HepG2 (cell line): ENCODE data around the gene HCFC2. TPM values are rescaled to one million over a fixed set of nuclear protein-coding genes. Genes with fewer than 3 reads are reported as not detected.

Source experiments
- DMTF1 ChIP-seq: sonication (generic); formaldehyde crosslinking; IDR thresholded peaks from 2 replicates; pipeline ENCODE4 v1.4.0; 2020; ENCODE audit warnings: mild to moderate bottlenecking, missing genetic modification reagents
- ELF4 ChIP-seq: sonication (generic); formaldehyde crosslinking; IDR thresholded peaks from 2 replicates; pipeline ENCODE4 v1.5.0; 2020; ENCODE audit warnings: missing genetic modification reagents, mild to moderate bottlenecking, moderate library complexity, borderline replicate concordance
- GATA4 ChIP-seq: sonication (generic); IDR thresholded peaks from 2 replicates; pipeline ENCODE4 v1.6.1; 2016; ENCODE audit warnings: antibody characterized with exemption, low read depth, borderline replicate concordance
- KDM5A ChIP-seq: fragments of 200-600 bp; sonication (generic); IDR thresholded peaks from 2 replicates; pipeline ENCODE4 v1.7.0; 2018; ENCODE audit warnings: antibody characterized with exemption, mild to moderate bottlenecking, low read length, borderline replicate concordance
- KLF12 ChIP-seq: sonication (generic); formaldehyde crosslinking; IDR thresholded peaks from 2 replicates; pipeline ENCODE4 v1.4.0; 2020; ENCODE audit warnings: missing genetic modification reagents, borderline replicate concordance
- NCOA5 ChIP-seq: sonication (generic); formaldehyde crosslinking; IDR thresholded peaks from 2 replicates; pipeline ENCODE4 v1.4.0; 2020; ENCODE audit warnings: missing genetic modification reagents
- RFXAP ChIP-seq: sonication (generic); formaldehyde crosslinking; IDR thresholded peaks from 2 replicates; pipeline ENCODE4 v1.4.0; 2020; ENCODE audit warnings: missing genetic modification reagents, borderline replicate concordance
- ZFX ChIP-seq: sonication (generic); formaldehyde crosslinking; IDR thresholded peaks from 2 replicates; pipeline ENCODE4 v1.4.0; 2020; ENCODE audit warnings: mild to moderate bottlenecking, low read depth, missing genetic modification reagents, moderate library complexity
- ZNF10 ChIP-seq: sonication (generic); formaldehyde crosslinking; IDR thresholded peaks from 2 replicates; pipeline ENCODE4 v1.4.0; 2020; ENCODE audit warnings: mild to moderate bottlenecking, low read depth, missing genetic modification reagents, borderline replicate concordance
- ZNF256 ChIP-seq: sonication (generic); formaldehyde crosslinking; conservative IDR thresholded peaks from 2 replicates; pipeline ENCODE4 v1.4.0; 2020; ENCODE audit warnings: missing genetic modification reagents
- ZNF724P ChIP-seq: sonication (generic); formaldehyde crosslinking; IDR thresholded peaks from 2 replicates; pipeline ENCODE4 v1.8.0; 2022; ENCODE audit warnings: missing genetic modification reagents, borderline replicate concordance
- ZNF780A ChIP-seq: sonication (generic); formaldehyde crosslinking; IDR thresholded peaks from 2 replicates; pipeline ENCODE4 v1.8.0; 2022; ENCODE audit warnings: mild to moderate bottlenecking, missing genetic modification reagents, moderate library complexity
- ZNF878 ChIP-seq: sonication (generic); formaldehyde crosslinking; IDR thresholded peaks from 2 replicates; pipeline ENCODE4 v1.8.1; 2023; ENCODE audit warnings: mild to moderate bottlenecking, missing genetic modification reagents, moderate library complexity
- polyA plus RNA-seq, 8 experiments: library from polyadenylated mRNA; depleted of rRNA in 3 of 8; stranded (reverse) in 7 of 8; unstranded in 1 of 8; fragments of >200 nt; fragmentation: Illumina TruSeq in 4 of 8; extraction: Trizol in 4 of 8; gene quantifications; 2 replicates each; pipeline versions ENCODE4 v1.2.1 to v1.2.3, GENCODE V29; 2011 to 2016; ENCODE audit warnings: low read depth in 4 of 8, missing spikeins in 1 of 8, mixed read lengths in 1 of 8; ENCODE audit not compliant: insufficient read depth in 1 of 8
- total RNA-seq, 5 experiments: library from RNA; depleted of rRNA; stranded (reverse); fragments of >200 nt; fragmentation: Illumina TruSeq; extraction: Trizol; gene quantifications; 2 replicates each; pipeline ENCODE4 v1.2.3, GENCODE V29; 2016; ENCODE audit warnings: low read depth in 1 of 5

HCFC2 gene
- total and polyA plus RNA-seq, 2 of the 13 experiments (the other 11 are each of a cell fraction or from before 2014, with no cell fraction given), result 3.7 to 4.9 TPM

DNA sequence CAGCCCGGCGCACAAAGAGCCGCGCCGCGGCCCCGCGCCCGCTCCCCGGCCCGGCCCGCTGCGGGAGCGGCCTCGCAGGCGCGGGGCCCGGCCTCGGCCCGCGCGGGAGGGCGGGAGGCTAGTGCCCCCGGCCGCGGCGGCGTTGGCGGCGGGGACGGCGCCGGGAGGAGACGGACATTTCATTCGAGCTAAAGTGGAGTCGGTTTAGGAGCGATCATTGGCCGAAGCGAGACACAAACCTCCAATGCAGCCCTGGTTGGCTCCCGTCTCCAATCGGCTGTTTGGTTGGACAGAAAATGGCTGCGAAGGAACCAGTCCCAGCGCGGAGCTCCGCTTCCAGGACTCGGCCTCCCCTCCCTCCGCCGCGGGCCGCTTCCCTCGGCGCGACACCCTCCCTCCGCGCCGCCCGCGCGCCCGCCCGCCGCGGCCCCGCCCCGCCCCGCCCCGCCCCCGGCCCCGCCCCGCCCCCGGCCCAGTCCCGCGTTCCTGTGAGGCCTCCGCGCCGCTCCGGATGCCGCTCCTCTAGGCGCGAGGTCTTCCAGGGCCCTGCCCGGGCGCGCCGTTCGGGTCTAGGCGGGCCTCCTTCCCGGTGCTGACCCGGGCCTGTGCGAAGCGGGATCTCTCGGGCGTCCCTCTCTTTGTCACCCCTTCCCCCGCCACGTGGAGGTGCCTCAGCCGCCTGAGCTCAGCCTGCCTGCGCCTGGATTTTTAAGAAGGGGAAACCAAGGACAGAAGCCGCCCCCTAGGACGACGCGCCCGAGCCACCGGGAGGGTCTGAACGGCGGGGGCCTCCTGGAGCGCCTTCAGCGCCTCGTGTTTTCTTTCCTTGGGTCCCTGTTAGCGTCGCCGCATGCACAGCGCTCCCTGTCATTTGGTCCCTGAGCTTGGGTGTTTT is 73.8 kb downstream of the HCFC2 start, which contains the start of gene NFYB (continued):
- TF ChIP-seq ZNF10 (CRISPR knock-in tag) (no peak), ZNF780A (CRISPR knock-in tag) (no peak), DMTF1 (no peak), KLF12 (no peak; the same call in 1 of the 2 replicates), NCOA5 (no peak), ZNF724P (peak; percentile 82), ZNF256 (0 out of 2 replicates have a peak, but pooled peaks have one; percentile 39), ZFX (CRISPR knock-in tag) (peak; percentile 90), ELF4 (CRISPR knock-in tag) (no peak), KDM5A (peak; percentile 77), ZNF878 (no peak), RFXAP (CRISPR knock-in tag) (peak; percentile 94; the same call in 1 of the 2 replicates), GATA4 (no peak)
